ENCODE measurements around the gene FGF14.

Gene FGF14

DNA sequence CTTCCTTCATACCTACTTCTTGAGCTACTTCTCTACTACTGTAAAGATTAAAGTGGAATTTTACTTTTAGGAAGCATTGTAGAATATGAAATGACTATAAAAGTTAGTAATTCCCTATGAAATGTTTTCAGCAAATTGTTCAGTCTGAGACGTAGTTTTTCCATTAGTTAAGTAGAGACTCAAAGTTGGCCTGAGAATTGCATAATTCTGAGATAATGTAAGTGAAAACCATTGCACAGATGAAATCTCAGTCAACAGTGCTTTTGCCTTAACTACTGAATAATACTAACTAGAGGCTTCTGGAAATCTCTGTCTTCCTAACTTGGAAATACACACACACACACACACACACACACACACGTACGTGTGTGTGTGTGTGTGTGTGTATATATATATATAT, 125.9 kb downstream of the FGF14 start:
- H3K4me3 Mint-ChIP-seq = no peak overlapping the region
- no peaks in the 10 kb centered on the region for H3K4me1 Mint-ChIP-seq (ENCODE audit: low read depth)
- H3K27me3 Mint-ChIP-seq (ENCODE audit: low read depth) = no peaks in the 10 kb centered on the region
- no peaks in the 10 kb centered on the region for H3K9me3 Mint-ChIP-seq
- no peak overlapping the region for H3K27ac Mint-ChIP-seq
- H3K36me3 Mint-ChIP-seq (ENCODE audit: low read depth) = no peaks in the 10 kb centered on the region

DNA sequence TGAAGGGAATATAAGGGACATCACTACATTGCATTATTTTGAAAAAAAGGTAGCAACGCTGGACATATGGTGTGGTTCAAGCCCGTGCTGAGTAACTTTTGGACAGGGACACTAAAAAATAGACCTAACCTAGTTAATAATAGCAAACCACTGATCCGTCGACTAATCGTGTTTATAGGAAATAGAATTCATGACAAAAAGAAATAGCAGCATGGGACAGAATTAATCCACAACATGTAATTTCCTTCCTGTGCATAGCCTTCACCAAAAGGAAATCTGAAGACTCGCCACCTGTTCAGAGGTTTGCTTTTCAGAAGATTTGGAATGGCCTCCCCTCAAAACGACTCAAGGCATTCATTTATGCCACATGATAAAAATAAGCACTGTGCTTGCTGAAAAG, 128.7 kb downstream of the FGF14 start:
- no peaks in the 10 kb centered on the region for H3K36me3 Mint-ChIP-seq (ENCODE audit: low read depth)
- no peaks in the 10 kb centered on the region for H3K4me1 Mint-ChIP-seq (ENCODE audit: low read depth)
- H3K9me3 Mint-ChIP-seq = no peaks in the 10 kb centered on the region
- H3K27ac Mint-ChIP-seq = no peak overlapping the region
- H3K27me3 Mint-ChIP-seq (ENCODE audit: low read depth) = no peaks in the 10 kb centered on the region
- H3K4me3 Mint-ChIP-seq = no peak overlapping the region

DNA sequence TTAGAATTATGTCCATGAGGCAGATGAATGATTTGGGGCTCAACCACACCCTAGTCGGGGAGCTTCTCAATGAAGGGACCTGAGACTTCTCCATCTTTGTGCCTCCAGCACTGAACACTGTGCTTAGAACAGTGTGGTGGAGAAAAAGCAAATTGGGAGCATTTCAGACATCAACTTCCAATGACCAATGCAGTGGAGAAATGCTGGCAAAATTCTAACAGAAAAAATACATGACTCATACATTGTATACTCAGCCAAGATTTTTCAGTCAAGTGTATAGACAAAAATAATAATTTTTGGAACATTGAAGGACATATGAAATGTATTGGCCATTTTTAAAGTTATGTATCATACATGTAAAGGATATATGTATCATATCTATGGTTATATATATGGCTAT, 134.7 kb downstream of the FGF14 start:
- H3K4me3 Mint-ChIP-seq = no peak overlapping the region
- peaks cover 4% of the 10 kb centered on the region for H3K27me3 Mint-ChIP-seq (ENCODE audit: low read depth)
- no peaks in the 10 kb centered on the region for H3K36me3 Mint-ChIP-seq (ENCODE audit: low read depth)
- H3K9me3 Mint-ChIP-seq = no peaks in the 10 kb centered on the region
- H3K4me1 Mint-ChIP-seq (ENCODE audit: low read depth) = no peaks in the 10 kb centered on the region
- no peak overlapping the region for H3K27ac Mint-ChIP-seq

DNA sequence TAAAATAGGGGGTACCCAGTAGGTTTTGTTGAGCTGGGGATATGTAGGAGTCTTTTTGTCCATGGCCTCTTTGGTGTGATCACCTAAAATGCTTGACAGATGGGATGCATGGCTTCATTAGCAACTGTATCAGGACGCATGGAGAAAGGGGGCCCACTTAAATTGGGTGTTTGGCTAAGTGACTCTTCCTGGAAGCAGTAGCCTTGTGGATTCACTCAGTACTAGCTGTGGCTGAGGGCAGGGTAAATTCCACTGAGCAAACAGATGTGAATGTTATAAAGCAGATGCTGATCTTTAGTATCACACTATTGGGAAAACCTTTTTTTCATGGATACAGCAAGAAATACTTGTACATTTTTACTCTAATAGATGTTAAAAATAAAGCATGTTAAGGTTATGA, 140.0 kb downstream of the FGF14 start:
- H3K4me1 Mint-ChIP-seq (ENCODE audit: low read depth) = no peaks in the 10 kb centered on the region
- peaks cover 4% of the 10 kb centered on the region for H3K27me3 Mint-ChIP-seq (ENCODE audit: low read depth)
- no peak overlapping the region for H3K27ac Mint-ChIP-seq
- no peaks in the 10 kb centered on the region for H3K36me3 Mint-ChIP-seq (ENCODE audit: low read depth)
- no peaks in the 10 kb centered on the region for H3K9me3 Mint-ChIP-seq
- H3K4me3 Mint-ChIP-seq = no peak overlapping the region

DNA sequence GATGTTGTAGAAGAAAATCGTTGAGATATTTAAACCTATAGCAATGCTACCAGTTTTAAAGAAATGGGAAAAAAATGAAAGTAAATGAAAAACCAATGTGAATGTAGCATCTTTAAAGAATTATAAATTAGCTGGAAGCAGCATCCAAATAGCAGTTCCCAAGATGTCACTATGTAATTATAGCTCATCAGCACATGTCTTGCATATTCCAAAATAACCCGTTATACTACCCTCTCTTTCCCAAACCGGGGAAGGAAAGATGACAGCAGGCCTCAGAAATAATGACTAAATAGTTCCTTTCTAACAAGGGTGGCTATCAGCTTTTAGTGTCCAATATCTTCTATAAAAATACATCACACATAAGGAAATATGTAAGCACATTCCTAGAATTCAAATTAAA, 140.5 kb downstream of the FGF14 start:
- H3K27ac Mint-ChIP-seq = no peak overlapping the region
- H3K4me3 Mint-ChIP-seq = no peak overlapping the region
- H3K27me3 Mint-ChIP-seq (ENCODE audit: low read depth) = peaks cover 4% of the 10 kb centered on the region
- H3K9me3 Mint-ChIP-seq = no peaks in the 10 kb centered on the region
- no peaks in the 10 kb centered on the region for H3K4me1 Mint-ChIP-seq (ENCODE audit: low read depth)
- H3K36me3 Mint-ChIP-seq (ENCODE audit: low read depth) = no peaks in the 10 kb centered on the region

DNA sequence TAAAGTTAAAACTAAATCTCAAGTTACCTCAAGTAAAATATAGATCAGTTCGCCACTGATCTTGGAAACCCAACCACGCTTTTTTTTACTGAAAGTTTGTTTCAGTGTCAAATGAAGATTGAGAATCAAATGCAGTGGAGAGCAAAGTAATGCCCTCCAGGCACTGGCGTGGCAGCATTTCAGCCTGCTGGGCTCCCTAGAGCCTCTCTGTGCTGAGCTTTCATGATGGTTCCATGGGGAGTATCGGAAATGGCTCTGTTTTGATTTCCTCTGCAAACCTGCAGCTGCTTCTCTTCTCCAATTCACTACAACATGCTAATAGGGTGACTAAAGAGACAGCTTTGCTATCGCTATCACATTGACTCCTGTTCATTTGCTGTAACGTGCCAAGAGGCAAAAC, 141.6 kb downstream of the FGF14 start:
- Mint-ChIP-seq H3K4me1 (ENCODE audit: low read depth) (no peaks in the 10 kb centered on the region), H3K4me3 (no peak overlapping the region), H3K36me3 (ENCODE audit: low read depth) (no peaks in the 10 kb centered on the region), H3K9me3 (no peaks in the 10 kb centered on the region), H3K27me3 (ENCODE audit: low read depth) (no peaks in the 10 kb centered on the region), H3K27ac (no peak overlapping the region)

DNA sequence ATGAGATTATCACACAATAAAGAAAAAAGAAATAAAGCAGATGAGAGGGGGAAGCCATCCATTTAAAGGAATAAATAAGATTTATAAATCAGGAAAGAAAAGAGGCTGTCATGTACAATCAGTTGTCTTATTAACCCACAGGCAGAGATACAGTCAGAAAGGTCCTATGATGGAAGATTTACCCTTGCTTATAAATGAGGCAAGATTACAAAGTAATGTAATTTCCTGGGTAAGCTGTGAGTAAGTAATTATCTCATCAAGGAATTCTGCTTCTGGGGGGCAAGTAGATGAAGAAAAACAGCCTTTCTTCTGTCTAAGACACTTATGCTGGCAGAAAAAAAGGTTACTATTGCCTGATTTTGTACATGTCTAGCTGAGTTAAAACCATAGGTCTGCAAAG, 146.4 kb downstream of the FGF14 start:
- Mint-ChIP-seq H3K4me3 (no peak overlapping the region), H3K4me1 (ENCODE audit: low read depth) (no peaks in the 10 kb centered on the region), H3K27me3 (ENCODE audit: low read depth) (no peaks in the 10 kb centered on the region), H3K36me3 (ENCODE audit: low read depth) (no peaks in the 10 kb centered on the region), H3K27ac (no peak overlapping the region), H3K9me3 (no peaks in the 10 kb centered on the region)

DNA sequence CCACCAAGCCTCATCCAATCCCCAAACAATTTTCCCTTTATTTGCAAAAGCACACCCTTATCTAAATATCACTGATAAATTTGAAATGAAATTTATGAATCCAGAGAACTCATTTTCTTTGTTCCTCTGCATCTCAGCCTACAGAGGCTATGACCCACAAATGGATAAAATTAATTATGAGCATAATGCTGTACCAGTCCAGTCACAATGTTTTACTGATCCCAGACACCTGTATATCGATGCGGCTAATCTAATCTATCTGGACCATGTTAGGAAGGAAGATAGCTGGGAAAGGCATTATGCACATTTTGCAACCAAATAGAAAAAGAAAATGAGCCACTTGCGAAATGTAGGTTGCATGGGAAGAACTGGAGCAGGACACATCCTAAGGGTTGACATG, 150.0 kb downstream of the FGF14 start:
- Mint-ChIP-seq H3K4me1 (ENCODE audit: low read depth) (no peaks in the 10 kb centered on the region), H3K4me3 (no peak overlapping the region), H3K9me3 (no peaks in the 10 kb centered on the region), H3K36me3 (ENCODE audit: low read depth) (no peaks in the 10 kb centered on the region), H3K27ac (no peak overlapping the region), H3K27me3 (ENCODE audit: low read depth) (no peaks in the 10 kb centered on the region)

DNA sequence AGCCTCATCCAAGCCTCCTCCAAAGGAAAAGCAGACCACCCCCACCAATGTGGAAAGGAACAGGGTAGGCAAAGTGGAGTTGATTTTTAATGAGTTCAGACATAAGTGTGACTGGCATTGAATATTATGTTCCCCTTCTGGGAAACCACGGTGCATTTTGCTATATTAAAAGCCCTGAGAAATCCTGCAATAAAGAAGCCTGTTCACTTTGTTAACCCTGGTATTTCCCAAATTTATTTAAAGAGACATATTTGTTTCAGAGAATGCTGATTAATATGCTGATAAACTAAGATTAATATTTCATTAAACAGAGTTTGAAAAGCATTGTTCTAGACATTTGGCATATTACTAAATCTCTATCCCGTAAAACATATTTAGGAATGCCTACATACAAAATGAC, 151.4 kb downstream of the FGF14 start:
- no peak overlapping the region for H3K27ac Mint-ChIP-seq
- H3K9me3 Mint-ChIP-seq = no peaks in the 10 kb centered on the region
- H3K27me3 Mint-ChIP-seq (ENCODE audit: low read depth) = no peaks in the 10 kb centered on the region
- no peak overlapping the region for H3K4me3 Mint-ChIP-seq
- H3K4me1 Mint-ChIP-seq (ENCODE audit: low read depth) = no peaks in the 10 kb centered on the region
- H3K36me3 Mint-ChIP-seq (ENCODE audit: low read depth) = no peaks in the 10 kb centered on the region

DNA sequence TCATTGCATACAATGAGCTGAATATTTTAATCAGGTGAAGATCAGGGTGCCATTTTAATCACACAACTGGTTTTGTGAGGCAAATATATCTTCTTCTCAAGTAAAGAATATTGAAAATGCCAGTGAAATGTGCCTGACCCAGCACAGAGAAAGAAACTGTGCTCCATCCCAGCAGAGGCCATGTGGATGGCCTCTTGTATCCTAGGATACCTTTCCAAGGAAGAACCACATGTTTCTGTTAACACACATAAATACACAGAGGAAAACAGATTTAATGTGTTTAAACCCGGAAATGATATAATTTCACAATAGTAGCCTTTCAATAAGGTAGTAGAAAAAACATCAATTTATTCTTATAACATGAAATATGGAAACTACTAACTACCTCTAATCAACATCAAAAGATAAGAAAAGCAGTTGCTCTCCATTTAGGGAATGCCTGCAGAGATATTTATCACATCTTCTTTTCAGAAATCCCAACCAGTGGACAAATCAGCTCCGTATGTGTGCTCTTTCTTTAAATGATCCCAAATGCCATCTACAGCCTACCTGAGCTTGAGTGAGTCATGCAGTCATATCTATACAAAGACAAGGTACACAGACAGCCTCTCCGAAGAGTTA, 157.1 kb downstream of the FGF14 start:
- no peak overlapping the region for H3K27ac Mint-ChIP-seq
- H3K36me3 Mint-ChIP-seq (ENCODE audit: low read depth) = no peaks in the 10 kb centered on the region
- H3K4me3 Mint-ChIP-seq = no peak overlapping the region
- no peaks in the 10 kb centered on the region for H3K4me1 Mint-ChIP-seq (ENCODE audit: low read depth)
- no peaks in the 10 kb centered on the region for H3K9me3 Mint-ChIP-seq
- H3K27me3 Mint-ChIP-seq (ENCODE audit: low read depth) = no peaks in the 10 kb centered on the region

DNA sequence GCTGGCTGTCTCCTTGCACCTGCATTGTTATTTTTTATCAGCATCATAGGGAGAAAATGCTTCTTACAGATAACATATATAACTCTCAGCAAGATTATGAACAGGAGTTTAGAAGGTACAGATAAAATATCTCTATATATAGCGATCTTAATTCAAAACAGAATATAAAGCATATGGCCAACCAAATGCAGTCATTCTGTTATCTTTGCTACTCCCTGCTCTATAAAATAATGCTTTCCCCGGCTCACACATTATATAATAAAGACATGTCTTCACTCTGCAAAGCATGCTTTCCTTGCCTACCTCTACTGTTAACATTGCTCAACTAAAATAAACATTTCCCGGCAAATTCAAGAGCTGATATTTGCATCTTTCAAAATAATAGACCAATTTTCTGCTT, 161.7 kb downstream of the FGF14 start:
- H3K27me3 Mint-ChIP-seq (ENCODE audit: low read depth) = no peaks in the 10 kb centered on the region
- no peak overlapping the region for H3K27ac Mint-ChIP-seq
- no peaks in the 10 kb centered on the region for H3K9me3 Mint-ChIP-seq
- no peak overlapping the region for H3K4me3 Mint-ChIP-seq
- no peaks in the 10 kb centered on the region for H3K36me3 Mint-ChIP-seq (ENCODE audit: low read depth)
- no peaks in the 10 kb centered on the region for H3K4me1 Mint-ChIP-seq (ENCODE audit: low read depth)

DNA sequence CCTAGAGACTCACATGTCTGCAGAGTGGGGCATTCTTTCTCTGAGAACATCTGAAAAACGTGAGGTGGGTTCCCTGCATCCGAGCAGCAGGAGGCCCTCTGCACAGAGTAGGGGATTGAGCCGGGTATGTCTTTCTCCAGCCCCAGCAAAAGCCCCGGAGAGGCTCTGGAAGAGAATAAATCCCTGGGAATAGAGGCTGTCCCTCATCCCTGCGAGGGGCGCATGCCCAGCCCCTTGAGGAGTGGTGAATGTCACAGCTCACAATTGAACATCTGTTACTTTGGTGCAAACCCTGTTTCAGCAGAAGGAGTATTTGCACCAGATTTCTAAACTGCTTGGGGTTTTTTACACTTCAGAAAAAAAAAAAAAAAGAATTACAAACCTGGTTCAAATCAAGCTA, 164.6 kb downstream of the FGF14 start:
- no peak overlapping the region for H3K4me3 Mint-ChIP-seq
- peaks cover 6% of the 10 kb centered on the region for H3K4me1 Mint-ChIP-seq (ENCODE audit: low read depth)
- H3K36me3 Mint-ChIP-seq (ENCODE audit: low read depth) = no peaks in the 10 kb centered on the region
- H3K27ac Mint-ChIP-seq = no peak overlapping the region
- no peaks in the 10 kb centered on the region for H3K27me3 Mint-ChIP-seq (ENCODE audit: low read depth)
- peaks cover 7% of the 10 kb centered on the region for H3K9me3 Mint-ChIP-seq

DNA sequence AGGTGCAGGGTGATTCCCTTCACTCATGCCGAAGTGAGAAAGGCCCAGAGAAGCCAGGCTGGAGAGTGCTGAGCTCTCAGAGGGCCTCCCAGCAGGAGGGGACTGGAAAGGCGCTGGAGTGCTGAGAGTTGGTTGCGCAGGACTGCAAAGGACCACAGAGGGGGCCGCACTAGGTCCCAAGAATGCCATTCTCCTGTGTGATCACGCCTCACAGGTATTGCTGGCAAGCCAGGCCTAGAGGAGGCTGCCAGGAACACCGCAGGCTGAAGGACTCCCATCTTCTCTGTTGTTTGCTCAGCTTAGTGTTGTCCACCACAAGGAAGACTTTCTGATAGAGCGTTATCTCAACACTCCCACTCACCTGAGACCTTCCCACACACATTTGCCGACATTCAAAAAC, 165.0 kb downstream of the FGF14 start:
- Mint-ChIP-seq H3K36me3 (ENCODE audit: low read depth) (no peaks in the 10 kb centered on the region), H3K4me3 (no peak overlapping the region), H3K9me3 (peaks cover 7% of the 10 kb centered on the region), H3K27me3 (ENCODE audit: low read depth) (no peaks in the 10 kb centered on the region), H3K27ac (no peak overlapping the region), H3K4me1 (ENCODE audit: low read depth) (peaks cover 6% of the 10 kb centered on the region)

DNA sequence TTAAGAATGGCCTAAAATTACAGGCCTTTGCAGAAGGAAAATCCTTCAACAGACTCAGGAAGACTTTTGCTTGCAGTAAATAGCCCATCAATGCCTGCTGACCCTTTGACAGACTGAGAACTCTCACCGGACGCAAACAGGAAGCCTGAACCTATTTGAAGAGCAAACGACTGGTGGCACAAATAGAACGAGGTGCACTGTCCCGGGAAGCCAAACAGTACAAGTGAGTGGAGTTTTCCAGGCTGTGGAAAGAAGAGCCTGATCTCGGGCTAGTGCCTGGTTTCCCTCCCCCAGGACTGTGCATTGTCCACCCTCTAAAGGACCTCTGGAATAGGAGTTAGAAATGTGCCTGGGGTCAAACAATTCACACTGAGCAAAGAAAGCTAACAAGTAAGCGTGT, 165.5 kb downstream of the FGF14 start:
- Mint-ChIP-seq H3K27ac (no peak overlapping the region), H3K27me3 (ENCODE audit: low read depth) (no peaks in the 10 kb centered on the region)

DNA sequence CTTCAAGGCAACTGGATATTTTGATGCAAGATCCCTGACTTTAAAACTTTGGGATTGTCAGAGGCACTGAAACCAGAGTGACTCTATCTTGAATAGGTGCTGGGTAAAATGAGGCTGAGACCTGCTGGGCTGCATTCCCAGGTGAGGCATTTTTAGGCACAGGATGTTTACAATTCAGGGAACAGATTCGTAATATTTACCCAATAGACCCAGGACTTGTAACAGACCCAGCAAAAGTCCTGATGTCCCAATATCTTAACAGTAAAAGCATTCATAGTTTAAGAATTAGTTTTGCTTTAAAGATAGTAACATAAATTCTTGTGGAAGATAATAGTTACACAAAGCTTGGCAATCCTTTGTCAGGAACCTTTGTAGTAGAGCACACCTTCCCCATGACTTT, 166.2 kb downstream of the FGF14 start:
- no peak overlapping the region for H3K27ac Mint-ChIP-seq
- H3K4me1 Mint-ChIP-seq (ENCODE audit: low read depth) = peaks cover 6% of the 10 kb centered on the region
- H3K36me3 Mint-ChIP-seq (ENCODE audit: low read depth) = no peaks in the 10 kb centered on the region
- no peak overlapping the region for H3K4me3 Mint-ChIP-seq
- H3K27me3 Mint-ChIP-seq (ENCODE audit: low read depth) = no peaks in the 10 kb centered on the region
- peaks cover 7% of the 10 kb centered on the region for H3K9me3 Mint-ChIP-seq

More for the DNA sequence above, 165.5 kb downstream of the FGF14 start:
- H3K4me3 Mint-ChIP-seq = no peak overlapping the region
- H3K9me3 Mint-ChIP-seq = peaks cover 7% of the 10 kb centered on the region
- H3K36me3 Mint-ChIP-seq (ENCODE audit: low read depth) = no peaks in the 10 kb centered on the region
- peaks cover 6% of the 10 kb centered on the region for H3K4me1 Mint-ChIP-seq (ENCODE audit: low read depth)

DNA sequence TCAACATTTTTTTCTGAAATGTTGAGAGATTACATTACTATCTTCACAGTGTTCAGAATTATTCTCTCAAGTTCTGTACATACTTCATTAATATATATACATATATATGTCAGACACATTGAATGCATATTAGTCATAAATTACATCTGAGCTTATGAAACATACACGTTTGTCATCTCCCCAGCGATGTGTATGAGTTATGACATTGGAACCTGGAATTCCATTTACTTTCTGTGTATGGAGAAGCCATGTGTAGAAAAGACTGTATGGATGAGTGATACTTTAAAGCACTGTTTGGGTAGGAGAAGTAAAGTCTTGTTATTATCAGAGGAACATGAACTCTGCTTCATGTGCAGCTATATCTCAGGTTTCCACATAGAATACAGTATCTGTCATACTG, 167.2 kb downstream of the FGF14 start:
- peaks cover 6% of the 10 kb centered on the region for H3K4me1 Mint-ChIP-seq (ENCODE audit: low read depth)
- no peaks in the 10 kb centered on the region for H3K36me3 Mint-ChIP-seq (ENCODE audit: low read depth)

More for the DNA sequence above, 167.2 kb downstream of the FGF14 start:
- H3K27me3 Mint-ChIP-seq (ENCODE audit: low read depth) = no peaks in the 10 kb centered on the region
- H3K9me3 Mint-ChIP-seq = peaks cover 7% of the 10 kb centered on the region
- no peak overlapping the region for H3K4me3 Mint-ChIP-seq
- H3K27ac Mint-ChIP-seq = no peak overlapping the region
